ENCODE data around the gene WDFY4. TPM values are rescaled to one million over a fixed set of nuclear protein-coding genes. Genes with fewer than 3 reads are reported as not detected.
A peak's percentile ranks its signal among the peaks of the same experiment; 100 is the strongest.

The WDFY4 gene
- total RNA-seq, 3 donors from 2014 or later, result 2.3 to 7.0 (median 5.8) TPM

DNA sequence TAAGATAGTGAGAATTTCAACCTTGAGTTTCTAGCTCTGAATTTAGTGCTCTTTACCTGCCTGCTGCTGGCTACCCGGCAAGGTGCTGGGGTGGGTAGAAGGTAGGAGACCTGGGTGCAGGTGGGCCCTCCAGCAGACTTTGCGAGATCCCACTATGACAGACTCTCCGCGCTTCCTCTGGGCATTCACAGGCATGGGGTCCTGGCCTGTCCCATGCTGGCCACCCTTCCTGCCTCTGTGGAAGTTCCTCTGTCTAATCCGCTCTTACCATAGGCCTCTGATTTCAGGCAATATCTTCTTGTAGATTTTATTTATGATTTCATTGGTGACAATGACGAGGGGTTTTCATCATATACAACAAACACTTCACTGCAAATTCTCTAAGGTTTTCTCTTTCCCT lies 1.2 kb upstream of the WDFY4 start:
- no peak for DNase-seq (ENCODE audit: low spot score in 2 of 2)
- intact Hi-C loops (cut with DNase I; ENCODE audit: low total_unique reads), result no loop called here
- no peaks in the 10 kb centered on the region for H3K27me3 ChIP-seq
- H3K9me3 ChIP-seq, result peaks cover 0 to 8% of the 10 kb centered on the region in 2 donors
- H3K36me3 ChIP-seq, result no peaks in the 10 kb centered on the region
- no peak overlapping the region for H3K27ac ChIP-seq
- H3K4me1 ChIP-seq, result no peaks in the 10 kb centered on the region
- TF ChIP-seq, protein P1, sequence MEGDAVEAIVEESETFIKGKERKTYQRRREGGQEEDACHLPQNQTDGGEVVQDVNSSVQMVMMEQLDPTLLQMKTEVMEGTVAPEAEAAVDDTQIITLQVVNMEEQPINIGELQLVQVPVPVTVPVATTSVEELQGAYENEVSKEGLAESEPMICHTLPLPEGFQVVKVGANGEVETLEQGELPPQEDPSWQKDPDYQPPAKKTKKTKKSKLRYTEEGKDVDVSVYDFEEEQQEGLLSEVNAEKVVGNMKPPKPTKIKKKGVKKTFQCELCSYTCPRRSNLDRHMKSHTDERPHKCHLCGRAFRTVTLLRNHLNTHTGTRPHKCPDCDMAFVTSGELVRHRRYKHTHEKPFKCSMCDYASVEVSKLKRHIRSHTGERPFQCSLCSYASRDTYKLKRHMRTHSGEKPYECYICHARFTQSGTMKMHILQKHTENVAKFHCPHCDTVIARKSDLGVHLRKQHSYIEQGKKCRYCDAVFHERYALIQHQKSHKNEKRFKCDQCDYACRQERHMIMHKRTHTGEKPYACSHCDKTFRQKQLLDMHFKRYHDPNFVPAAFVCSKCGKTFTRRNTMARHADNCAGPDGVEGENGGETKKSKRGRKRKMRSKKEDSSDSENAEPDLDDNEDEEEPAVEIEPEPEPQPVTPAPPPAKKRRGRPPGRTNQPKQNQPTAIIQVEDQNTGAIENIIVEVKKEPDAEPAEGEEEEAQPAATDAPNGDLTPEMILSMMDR (IDR thresholded peaks at IDR 0.05), result no peak
- TF ChIP-seq POLR2AphosphoS5 (IDR thresholded peaks at IDR 0.05) (no peak), POLR2A (IDR thresholded peaks at IDR 0.05) (no peak)
- no peak overlapping the region for H3K4me3 ChIP-seq

DNA sequence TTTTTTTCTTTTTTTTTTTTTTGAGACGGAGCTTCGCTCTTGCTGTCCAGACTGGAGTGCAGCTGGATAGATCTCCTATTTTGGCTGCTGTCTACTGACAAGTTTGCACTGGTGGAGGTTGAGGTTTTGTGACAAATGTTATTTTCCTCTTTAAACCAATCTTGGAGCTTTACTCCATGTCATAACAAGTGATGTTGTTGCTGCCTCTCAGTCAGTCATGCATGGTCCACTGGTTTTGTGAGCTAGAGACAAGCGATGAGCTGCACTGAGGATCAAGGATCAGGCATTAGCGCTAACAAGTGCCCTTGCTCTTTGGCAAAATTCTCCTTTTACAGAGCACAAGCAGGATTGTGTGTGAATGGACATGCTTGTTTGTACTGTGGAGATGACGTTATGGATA lies 805 bp upstream of the WDFY4 start:
- H3K36me3 ChIP-seq, result no peaks in the 10 kb centered on the region
- intact Hi-C loops (cut with DNase I; ENCODE audit: low total_unique reads), result no loop called here
- no peak overlapping the region for H3K27ac ChIP-seq
- no peak overlapping the region for H3K4me3 ChIP-seq
- H3K4me1 ChIP-seq, result no peaks in the 10 kb centered on the region
- no peak for TF ChIP-seq POLR2AphosphoS5 (IDR thresholded peaks at IDR 0.05)
- TF ChIP-seq POLR2A (IDR thresholded peaks at IDR 0.05), result no peak
- TF ChIP-seq, protein P1 (IDR thresholded peaks at IDR 0.05), result no peak
- no peak for DNase-seq (ENCODE audit: low spot score in 2 of 2)
- H3K9me3 ChIP-seq, result peaks cover 0 to 4% of the 10 kb centered on the region in 2 donors
- no peaks in the 10 kb centered on the region for H3K27me3 ChIP-seq

DNA sequence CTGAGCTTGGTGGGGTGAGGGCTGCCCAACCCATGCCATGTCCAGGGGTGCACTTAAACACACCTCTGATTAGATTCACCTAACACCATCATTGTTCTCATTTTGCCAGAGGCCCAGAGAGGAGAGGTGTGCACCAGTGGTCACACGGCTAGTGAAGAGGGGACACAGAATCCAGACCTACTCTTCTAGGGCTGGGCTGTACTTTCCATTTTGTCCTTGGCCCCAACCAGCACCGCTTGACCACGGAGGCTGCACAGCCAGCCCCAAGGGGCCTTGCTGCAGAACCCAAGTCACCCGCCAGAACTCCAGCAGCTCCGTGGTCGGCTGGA lies 246 bp upstream of the WDFY4 start:
- H3K27me3 ChIP-seq, result no peaks in the 10 kb centered on the region
- DNase-seq (ENCODE audit: low spot score in 2 of 2), result no peak
- H3K36me3 ChIP-seq, result no peaks in the 10 kb centered on the region
- no peak overlapping the region for H3K4me3 ChIP-seq
- TF ChIP-seq POLR2AphosphoS5 (IDR thresholded peaks at IDR 0.05) (no peak), POLR2A (IDR thresholded peaks at IDR 0.05) (no peak)
- TF ChIP-seq, protein P1 (IDR thresholded peaks at IDR 0.05), result no peak
- no peak overlapping the region for H3K27ac ChIP-seq
- H3K9me3 ChIP-seq, result no peaks in the 10 kb centered on the region
- intact Hi-C loops (cut with DNase I; ENCODE audit: low total_unique reads), result no loop called here
- H3K4me1 ChIP-seq, result no peaks in the 10 kb centered on the region

DNA sequence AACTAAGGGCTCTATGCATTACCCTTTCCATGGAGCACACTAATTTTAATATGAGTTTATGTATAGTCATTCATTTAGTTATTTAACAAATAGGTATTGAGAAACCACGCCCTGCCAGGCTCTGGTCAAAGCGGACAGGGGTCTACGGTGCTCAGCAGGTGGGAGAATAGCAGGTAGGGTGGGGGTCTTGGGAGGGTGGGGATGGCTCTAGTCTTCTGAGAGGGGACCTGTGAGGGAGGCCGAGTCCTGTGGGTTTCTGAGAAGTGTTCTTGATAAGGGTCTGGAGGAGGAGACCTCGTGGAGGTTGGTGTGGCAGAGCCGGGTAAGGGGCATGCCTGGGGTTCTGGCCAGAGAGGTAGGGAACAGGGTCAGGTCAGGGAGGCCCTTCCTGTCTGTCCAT lies 1.1 kb downstream of the WDFY4 start:
- Histone ChIP-seq H3K4me3 (peak overlapping the region in 1 of 3 donors; percentile 21), H3K36me3 (no peaks in the 10 kb centered on the region), H3K27me3 (no peaks in the 10 kb centered on the region), H3K4me1 (no peaks in the 10 kb centered on the region), H3K9me3 (no peaks in the 10 kb centered on the region), H3K27ac (no peak overlapping the region)
- TF ChIP-seq POLR2AphosphoS5 (IDR thresholded peaks at IDR 0.05) (no peak), POLR2A (IDR thresholded peaks at IDR 0.05) (no peak)
- TF ChIP-seq, protein P1 (IDR thresholded peaks at IDR 0.05), result no peak
- no peak for DNase-seq (ENCODE audit: low spot score in 2 of 2)
- intact Hi-C loops (cut with DNase I; ENCODE audit: low total_unique reads), result loop anchor here (5.0 kb wide), 1 partner anchor 307 kb away; no protein-coding TSS in a partner anchor

DNA sequence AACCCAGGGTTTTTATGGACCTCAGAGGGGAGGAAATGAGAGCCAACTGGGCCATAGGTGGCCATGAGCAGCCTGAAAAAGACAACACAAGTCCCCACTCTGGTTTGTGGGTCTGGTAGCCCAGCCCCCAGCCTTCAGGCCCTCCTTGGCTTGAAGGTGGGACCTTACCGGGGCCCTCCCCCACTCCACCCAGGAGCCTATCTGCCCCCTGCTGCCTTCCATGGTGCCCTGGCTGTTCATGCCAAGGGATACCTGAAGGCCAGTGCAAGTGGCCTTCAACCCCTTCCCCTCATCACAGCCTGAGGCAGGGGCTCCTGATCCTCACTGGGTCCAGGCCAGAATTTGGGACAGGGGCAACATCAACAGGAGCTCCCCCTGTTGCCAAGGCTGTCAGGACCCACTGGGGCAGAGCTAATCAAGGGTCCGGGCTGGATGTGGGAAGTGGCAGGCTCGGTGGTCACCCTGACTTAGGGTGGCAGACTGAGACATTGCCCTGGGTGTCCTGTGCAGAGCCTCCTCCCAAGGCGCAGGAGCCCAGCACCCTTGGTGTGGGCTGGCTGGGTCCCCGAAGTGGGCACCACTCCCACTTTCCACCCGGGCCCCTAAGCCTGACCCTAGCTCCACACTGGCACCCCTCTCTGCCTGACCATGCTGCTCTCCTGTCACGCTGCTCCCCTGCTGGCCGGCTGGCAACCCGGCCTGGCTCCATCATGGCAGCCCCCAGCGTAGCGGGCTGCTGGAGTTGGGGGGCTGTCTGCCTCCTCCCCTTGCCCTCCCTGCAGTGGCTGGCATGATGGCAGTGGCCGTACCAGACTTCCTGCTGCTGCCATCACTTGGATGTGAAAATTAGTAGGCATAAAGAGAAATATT lies 6.4 kb downstream of the WDFY4 start:
- Histone ChIP-seq H3K27ac (no peak overlapping the region), H3K27me3 (no peaks in the 10 kb centered on the region), H3K4me1 (no peaks in the 10 kb centered on the region), H3K36me3 (no peaks in the 10 kb centered on the region), H3K4me3 (no peak overlapping the region), H3K9me3 (no peaks in the 10 kb centered on the region)
- TF ChIP-seq, protein P1 (IDR thresholded peaks at IDR 0.05), result no peak
- no peak for DNase-seq (ENCODE audit: low spot score in 2 of 2)
- intact Hi-C loops (cut with DNase I; ENCODE audit: low total_unique reads), result no loop called here

All from breast epithelium (tissue), 4 donors.